Suprapubic skin (tissue), 4 donors: Measurements from ENCODE around the gene UCK2. TPM values are rescaled to one million over a fixed set of nuclear protein-coding genes. Genes with fewer than 3 reads are reported as not detected.

Experiments
- DNase-seq, 2 donors: peaks; one replicate each; pipeline ENCODE4 v3.0.0-alpha.2; 2019; ENCODE audit warnings: low spot score in 2 of 2
- H3K27ac ChIP-seq: fragments of 200-600 bp; sonication (generic); one replicate; pipeline ENCODE4 v1.5.1; 2019
- H3K27me3 ChIP-seq: fragments of 200-600 bp; sonication (generic); one replicate; pipeline ENCODE4 v1.5.1; 2019
- H3K36me3 ChIP-seq: fragments of 200-600 bp; sonication (generic); one replicate; pipeline ENCODE4 v1.5.1; 2019
- H3K4me1 ChIP-seq: fragments of 200-600 bp; sonication (generic); one replicate; pipeline ENCODE4 v1.5.1; 2019
- H3K4me3 ChIP-seq: fragments of 200-600 bp; sonication (generic); one replicate; pipeline ENCODE4 v1.5.1; 2019; ENCODE audit warnings: mild to moderate bottlenecking
- H3K9me3 ChIP-seq: fragments of 200-600 bp; sonication (generic); one replicate; pipeline ENCODE4 v1.5.1; 2019
- EP300 ChIP-seq: sonication (generic); formaldehyde crosslinking; IDR thresholded peaks from one replicate; pipeline ENCODE4 v1.6.1; 2017; ENCODE audit warnings: antibody characterized with exemption
- POLR2A ChIP-seq, 2 donors: fragments of 450-650 bp; IDR thresholded peaks; one replicate each; pipeline ENCODE4 v1.6.1; 2017; ENCODE audit warnings: antibody characterized with exemption in 2 of 2, mild to moderate bottlenecking in 2 of 2, moderate library complexity in 2 of 2
- POLR2AphosphoS5 ChIP-seq, 3 donors: sonication (generic); formaldehyde crosslinking; IDR thresholded peaks; one replicate each; pipeline ENCODE4 v1.6.1; 2017; ENCODE audit warnings: antibody characterized with exemption in 3 of 3
- WGBS: methylation state at CpG from one replicate; pipeline ENCODE4 v1.1.5; 2018; 5-methylcytosine and 5-hydroxymethylcytosine counted together
- total RNA-seq, 4 donors: library from RNA; depleted of rRNA; stranded (reverse); fragments of >200 nt; gene quantifications; one replicate each; pipeline ENCODE4 v1.1.0, GENCODE V29; 2016
- TF ChIP-seq, protein P1 (sequence below), 2 donors: fragments of 200-600 bp in 1 of 2; fragments of 450-650 bp in 1 of 2; sonication (generic) in 1 of 2; IDR thresholded peaks; one replicate each; pipeline ENCODE4 v1.5.1; 2016 to 2019; ENCODE audit warnings: antibody characterized with exemption in 2 of 2, mild to moderate bottlenecking in 1 of 2, moderate library complexity in 1 of 2

Gene UCK2
- total RNA-seq, 4 donors from 2014 or later: 44.8 to 51.5 (median 45.4) TPM

GRCh38 chr1:165858967-165859845 is 31.8 kb downstream of the UCK2 start:
- H3K4me1 ChIP-seq: peaks cover 9% of the 10 kb centered on the region
- 79% methylated on average over 10 of the region's 10 CpGs for WGBS

DNA sequence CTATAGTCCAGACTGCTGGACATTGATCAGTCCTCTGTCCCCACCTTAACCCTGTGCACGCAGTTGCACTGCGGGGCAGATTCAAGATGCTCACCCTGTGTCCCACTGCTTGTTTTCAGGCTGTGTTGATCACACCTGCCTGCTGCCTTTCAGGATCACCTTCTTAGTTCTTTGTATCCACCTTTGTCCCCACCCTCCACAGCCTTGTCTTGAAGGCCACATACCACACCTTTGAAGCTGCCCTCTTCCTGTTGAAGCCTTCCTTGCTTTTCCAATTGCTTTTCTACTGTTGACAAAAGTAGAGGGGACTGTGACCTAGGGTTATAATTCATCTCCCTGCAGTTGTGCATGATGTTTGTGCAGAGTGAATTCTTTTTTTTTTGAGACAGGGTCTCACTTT is 32.7 kb downstream of the UCK2 start:
- no peak for TF ChIP-seq POLR2A (IDR thresholded peaks at IDR 0.05)
- TF ChIP-seq, protein P1, sequence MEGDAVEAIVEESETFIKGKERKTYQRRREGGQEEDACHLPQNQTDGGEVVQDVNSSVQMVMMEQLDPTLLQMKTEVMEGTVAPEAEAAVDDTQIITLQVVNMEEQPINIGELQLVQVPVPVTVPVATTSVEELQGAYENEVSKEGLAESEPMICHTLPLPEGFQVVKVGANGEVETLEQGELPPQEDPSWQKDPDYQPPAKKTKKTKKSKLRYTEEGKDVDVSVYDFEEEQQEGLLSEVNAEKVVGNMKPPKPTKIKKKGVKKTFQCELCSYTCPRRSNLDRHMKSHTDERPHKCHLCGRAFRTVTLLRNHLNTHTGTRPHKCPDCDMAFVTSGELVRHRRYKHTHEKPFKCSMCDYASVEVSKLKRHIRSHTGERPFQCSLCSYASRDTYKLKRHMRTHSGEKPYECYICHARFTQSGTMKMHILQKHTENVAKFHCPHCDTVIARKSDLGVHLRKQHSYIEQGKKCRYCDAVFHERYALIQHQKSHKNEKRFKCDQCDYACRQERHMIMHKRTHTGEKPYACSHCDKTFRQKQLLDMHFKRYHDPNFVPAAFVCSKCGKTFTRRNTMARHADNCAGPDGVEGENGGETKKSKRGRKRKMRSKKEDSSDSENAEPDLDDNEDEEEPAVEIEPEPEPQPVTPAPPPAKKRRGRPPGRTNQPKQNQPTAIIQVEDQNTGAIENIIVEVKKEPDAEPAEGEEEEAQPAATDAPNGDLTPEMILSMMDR (IDR thresholded peaks at IDR 0.05): no peak
- TF ChIP-seq POLR2AphosphoS5 (IDR thresholded peaks at IDR 0.05): no peak
- TF ChIP-seq EP300: no peak
- no peak for DNase-seq
- 100% methylated on average over 2 of the region's 2 CpGs for WGBS

More at GRCh38 chr1:165858967-165859845, 31.8 kb downstream of the UCK2 start:
- Histone ChIP-seq H3K36me3 (no peaks in the 10 kb centered on the region), H3K27me3 (no peaks in the 10 kb centered on the region), H3K4me3 (no peak overlapping the region), H3K27ac (no peak overlapping the region), H3K9me3 (no peaks in the 10 kb centered on the region)
- TF ChIP-seq, protein P1 (IDR thresholded peaks at IDR 0.05): no peak
- TF ChIP-seq POLR2A (IDR thresholded peaks at IDR 0.05) (no peak), POLR2AphosphoS5 (IDR thresholded peaks at IDR 0.05) (no peak), EP300 (no peak)
- DNase-seq: no peak

DNA sequence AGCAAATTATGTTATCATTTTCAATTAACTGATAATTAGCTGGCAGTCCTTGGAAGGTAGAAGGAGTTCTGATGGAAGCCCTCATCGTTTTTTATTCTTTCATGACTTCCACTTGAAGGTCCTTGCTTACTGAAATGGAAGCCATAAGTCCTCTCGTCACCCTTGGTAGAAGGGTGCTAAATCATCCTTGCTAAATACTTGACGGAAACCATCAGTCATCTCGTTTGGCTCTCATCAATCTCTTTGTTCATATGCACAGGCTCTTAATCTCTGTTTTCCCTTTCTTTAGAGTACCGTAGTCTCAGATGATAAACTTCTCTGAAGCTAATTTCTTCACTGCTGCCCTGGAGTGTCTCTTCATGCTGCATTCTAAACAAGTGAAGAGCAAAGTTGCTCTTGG is 34.5 kb downstream of the UCK2 start:
- Histone ChIP-seq H3K4me1 (peaks cover 9% of the 10 kb centered on the region), H3K27me3 (no peaks in the 10 kb centered on the region), H3K27ac (no peak overlapping the region), H3K9me3 (no peaks in the 10 kb centered on the region), H3K36me3 (no peaks in the 10 kb centered on the region), H3K4me3 (no peak overlapping the region)
- 70% methylated on average over 5 of the region's 5 CpGs for WGBS
- DNase-seq: no peak
- TF ChIP-seq POLR2AphosphoS5 (IDR thresholded peaks at IDR 0.05) (no peak), POLR2A (IDR thresholded peaks at IDR 0.05) (no peak), EP300 (no peak)
- TF ChIP-seq, protein P1 (IDR thresholded peaks at IDR 0.05): no peak

More for the DNA sequence above, 32.7 kb downstream of the UCK2 start:
- H3K4me3 ChIP-seq: no peak overlapping the region
- H3K36me3 ChIP-seq: no peaks in the 10 kb centered on the region
- no peaks in the 10 kb centered on the region for H3K27me3 ChIP-seq
- H3K9me3 ChIP-seq: no peaks in the 10 kb centered on the region
- H3K27ac ChIP-seq: no peak overlapping the region
- peaks cover 9% of the 10 kb centered on the region for H3K4me1 ChIP-seq

DNA sequence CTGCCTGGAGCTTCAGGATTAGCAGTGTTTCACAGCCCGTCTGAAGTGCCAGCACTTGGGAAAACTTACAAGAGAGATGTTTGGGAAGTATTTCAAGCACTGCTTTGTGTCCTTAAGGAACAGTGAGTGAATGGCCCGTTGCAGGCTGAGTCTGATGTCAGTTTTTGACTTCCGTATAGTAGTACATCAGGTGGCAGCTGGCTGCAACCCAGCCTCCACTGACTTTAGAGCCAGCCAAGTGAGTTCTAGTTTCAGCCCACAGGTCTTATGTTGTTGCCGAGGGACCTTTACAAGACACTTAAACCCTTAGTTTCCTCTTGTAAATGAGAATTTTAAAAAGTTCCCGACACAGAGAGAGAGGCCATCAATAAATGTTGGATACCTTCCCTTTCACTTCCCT is 35.0 kb downstream of the UCK2 start:
- Histone ChIP-seq H3K36me3 (no peaks in the 10 kb centered on the region), H3K27ac (no peak overlapping the region), H3K4me3 (no peak overlapping the region), H3K27me3 (no peaks in the 10 kb centered on the region), H3K9me3 (no peaks in the 10 kb centered on the region), H3K4me1 (peaks cover 8% of the 10 kb centered on the region)
- DNase-seq: no peak
- TF ChIP-seq EP300 (no peak), POLR2AphosphoS5 (IDR thresholded peaks at IDR 0.05) (no peak), POLR2A (IDR thresholded peaks at IDR 0.05) (no peak)
- TF ChIP-seq, protein P1 (IDR thresholded peaks at IDR 0.05): no peak
- WGBS: 46% methylated on average over 5 of the region's 5 CpGs

- WGBS: 31% methylated on average over 2 of the region's 2 CpGs
- no peaks in the 10 kb centered on the region for H3K27me3 ChIP-seq
- no peaks in the 10 kb centered on the region for H3K4me1 ChIP-seq
- no peak for DNase-seq
- no peak overlapping the region for H3K27ac ChIP-seq
- no peak overlapping the region for H3K4me3 ChIP-seq
- no peaks in the 10 kb centered on the region for H3K36me3 ChIP-seq
- H3K9me3 ChIP-seq: no peaks in the 10 kb centered on the region
- TF ChIP-seq POLR2AphosphoS5 (IDR thresholded peaks at IDR 0.05): no peak
- no peak for TF ChIP-seq EP300
- TF ChIP-seq POLR2A (IDR thresholded peaks at IDR 0.05): no peak
- TF ChIP-seq, protein P1 (IDR thresholded peaks at IDR 0.05): no peak
These were observed 35.9 kb downstream of the UCK2 start for GRCh38 chr1:165863346-165863745.
